PC-9 (cell line): ENCODE measurements around the gene CUX1. TPM values are rescaled to one million over a fixed set of nuclear protein-coding genes. Genes with fewer than 3 reads are reported as not detected.

ENCODE experiments used
- BruUV-seq: library from RNA; stranded (reverse); fragments of 400-500 nt; replicated peaks from 2 replicates; lab custom pipeline; 2021; lab: Mats Ljungman, UMichigan
- CTCF ChIA-PET: fragments of 300-600 bp; sonication (Branson Sonifier 250); formaldehyde crosslinking; loops from one replicate; lab custom pipeline; 2022; ENCODE audit warnings: antibody characterized with exemption; lab: Charles Lee
- POLR2A ChIA-PET: fragments of 300-600 bp; sonication (Branson Sonifier 250); formaldehyde crosslinking; loops from one replicate; lab custom pipeline; 2022; ENCODE audit warnings: antibody characterized with exemption; ENCODE audit not compliant: unreplicated experiment; lab: Charles Lee
- DNase-seq, 2 experiments: peaks; one replicate each; pipeline versions ENCODE4 v3.0.0 to v3.0.0-alpha.2; 2015 to 2022; ENCODE audit warnings: mixed read lengths in 1 of 2
- H2AFZ ChIP-seq: fragments of 200-600 bp; sonication (generic); 2 replicates; pipeline ENCODE4 v1.8.1; 2017; ENCODE audit warnings: antibody characterized with exemption
- H3F3A ChIP-seq: fragments of 200-600 bp; sonication (generic); 2 replicates; pipeline ENCODE4 v1.8.1; 2017; ENCODE audit warnings: antibody characterized with exemption, mild to moderate bottlenecking, low read depth; ENCODE audit not compliant: insufficient read depth
- H3K27ac ChIP-seq: fragments of 200-600 bp; sonication (generic); 2 replicates; pipeline ENCODE4 v1.6.1; 2016; ENCODE audit warnings: mixed run types
- H3K27me3 ChIP-seq: fragments of 200-600 bp; sonication (generic); 2 replicates; pipeline ENCODE4 v1.6.1; 2016; ENCODE audit warnings: low read depth, mixed run types; ENCODE audit not compliant: insufficient read depth
- H3K36me3 ChIP-seq: fragments of 200-600 bp; sonication (generic); 2 replicates; pipeline ENCODE4 v1.6.1; 2016; ENCODE audit warnings: low read depth, mixed run types
- H3K4me1 ChIP-seq: fragments of 200-600 bp; sonication (generic); replicated peaks from 2 replicates; pipeline ENCODE4 v1.6.1; 2016; ENCODE audit warnings: mixed run types; ENCODE audit not compliant: insufficient read depth
- H3K4me2 ChIP-seq: fragments of 200-600 bp; sonication (generic); 2 replicates; pipeline ENCODE4 v1.6.1; 2017; ENCODE audit warnings: mixed run types
- H3K4me3 ChIP-seq: fragments of 200-600 bp; sonication (generic); 2 replicates; pipeline ENCODE4 v1.6.1; 2016; ENCODE audit warnings: mixed run types
- H3K79me2 ChIP-seq: fragments of 200-600 bp; sonication (generic); 2 replicates; pipeline ENCODE4 v1.6.1; 2017; ENCODE audit warnings: low read depth, mixed run types
- H3K9me2 ChIP-seq: fragments of 200-600 bp; sonication (generic); 2 replicates; pipeline ENCODE4 v1.8.1; 2017; ENCODE audit warnings: mild to moderate bottlenecking; ENCODE audit not compliant: insufficient read depth
- H3K9me3 ChIP-seq: fragments of 200-600 bp; sonication (generic); 2 replicates; pipeline ENCODE4 v1.8.1; 2016; ENCODE audit warnings: low read depth; ENCODE audit not compliant: insufficient read depth
- H4K20me1 ChIP-seq: fragments of 200-600 bp; sonication (generic); 2 replicates; pipeline ENCODE4 v1.8.1; 2017; ENCODE audit not compliant: insufficient read depth
- EZH2 ChIP-seq: fragments of 200-600 bp; sonication (generic); IDR thresholded peaks from 2 replicates; pipeline ENCODE4 v1.8.0; 2017; ENCODE audit warnings: antibody characterized with exemption, low read depth
- intact Hi-C: fragments of 100-400 bp; cut with micrococcal nuclease; formaldehyde crosslinking; loops from one replicate; pipeline ENCODE4 v1.10.0; 2022; ENCODE audit not compliant: unreplicated experiment
- total RNA-seq: library from RNA; stranded (reverse); gene quantifications from 2 replicates; pipeline ENCODE4 v1.2.3, GENCODE V29; 2021
- TF ChIP-seq, protein P1 (sequence below): fragments of 200-600 bp; sonication (generic); conservative IDR thresholded peaks from 2 replicates; pipeline ENCODE4 v1.6.1; 2017; ENCODE audit warnings: mixed run types, antibody characterized with exemption, mild to moderate bottlenecking, moderate library complexity

The CUX1 gene
- total RNA-seq, 1 experiment from 2014 or later = 83.3 TPM

DNA sequence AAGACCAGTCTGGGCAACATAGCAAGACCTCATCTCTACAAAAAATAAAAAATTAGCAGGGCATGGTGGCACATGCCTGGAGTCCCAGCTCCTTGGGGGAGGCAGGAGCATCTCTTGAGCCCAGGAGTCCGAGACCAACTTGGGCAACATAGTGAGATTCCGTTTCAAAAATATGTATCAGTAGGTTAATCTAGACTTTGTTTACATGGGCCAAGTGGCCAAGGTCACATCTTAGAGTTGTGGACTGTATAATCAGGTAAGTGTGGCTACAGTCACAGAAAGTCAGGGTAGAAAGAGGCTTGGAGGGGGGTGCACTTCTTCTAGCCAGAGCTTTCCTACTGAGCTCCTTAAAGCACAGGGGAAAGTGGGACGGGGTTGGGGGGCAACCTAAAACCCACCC, 174.4 kb downstream of the CUX1 start:
- no TSS peak for BruUV-seq
- no peaks in the 10 kb centered on the region for H4K20me1 ChIP-seq
- no peaks in the 10 kb centered on the region for H3K9me2 ChIP-seq
- POLR2A ChIA-PET = no interaction called here
- CTCF ChIA-PET = no interaction called here
- no peaks in the 10 kb centered on the region for H3K79me2 ChIP-seq
- H3K4me2 ChIP-seq = no peak overlapping the region
- H3K4me1 ChIP-seq = no peaks in the 10 kb centered on the region
- H3K27ac ChIP-seq = no peak overlapping the region
- no peak overlapping the region for H3K4me3 ChIP-seq
- H3K9me3 ChIP-seq = no peaks in the 10 kb centered on the region
- intact Hi-C loops = no loop called here
- no peaks in the 10 kb centered on the region for H3F3A ChIP-seq
- TF ChIP-seq EZH2 = no peak
- TF ChIP-seq, protein P1, sequence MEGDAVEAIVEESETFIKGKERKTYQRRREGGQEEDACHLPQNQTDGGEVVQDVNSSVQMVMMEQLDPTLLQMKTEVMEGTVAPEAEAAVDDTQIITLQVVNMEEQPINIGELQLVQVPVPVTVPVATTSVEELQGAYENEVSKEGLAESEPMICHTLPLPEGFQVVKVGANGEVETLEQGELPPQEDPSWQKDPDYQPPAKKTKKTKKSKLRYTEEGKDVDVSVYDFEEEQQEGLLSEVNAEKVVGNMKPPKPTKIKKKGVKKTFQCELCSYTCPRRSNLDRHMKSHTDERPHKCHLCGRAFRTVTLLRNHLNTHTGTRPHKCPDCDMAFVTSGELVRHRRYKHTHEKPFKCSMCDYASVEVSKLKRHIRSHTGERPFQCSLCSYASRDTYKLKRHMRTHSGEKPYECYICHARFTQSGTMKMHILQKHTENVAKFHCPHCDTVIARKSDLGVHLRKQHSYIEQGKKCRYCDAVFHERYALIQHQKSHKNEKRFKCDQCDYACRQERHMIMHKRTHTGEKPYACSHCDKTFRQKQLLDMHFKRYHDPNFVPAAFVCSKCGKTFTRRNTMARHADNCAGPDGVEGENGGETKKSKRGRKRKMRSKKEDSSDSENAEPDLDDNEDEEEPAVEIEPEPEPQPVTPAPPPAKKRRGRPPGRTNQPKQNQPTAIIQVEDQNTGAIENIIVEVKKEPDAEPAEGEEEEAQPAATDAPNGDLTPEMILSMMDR = no peak
- no peak for DNase-seq
- H3K36me3 ChIP-seq = no peaks in the 10 kb centered on the region
- no peak overlapping the region for H2AFZ ChIP-seq
- H3K27me3 ChIP-seq = no peaks in the 10 kb centered on the region

DNA sequence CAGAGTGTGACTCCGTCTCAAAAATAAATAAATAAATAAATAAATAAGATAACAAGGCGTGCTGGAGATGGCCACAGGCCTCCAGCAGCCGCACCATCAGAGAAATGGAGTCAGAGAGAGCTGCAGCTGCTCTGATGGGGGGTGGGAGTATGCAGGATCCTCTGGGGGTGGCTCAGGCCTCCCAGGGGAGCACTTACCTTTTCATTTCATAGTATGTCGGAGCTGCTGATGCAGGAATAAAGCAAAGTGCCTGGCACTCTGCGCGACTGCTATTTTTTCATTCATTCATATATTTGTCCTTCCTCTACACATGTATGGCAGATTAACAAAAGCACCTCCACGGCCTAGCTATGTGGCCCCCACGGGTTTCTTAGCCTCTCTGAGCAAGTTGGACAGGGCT, 175.9 kb downstream of the CUX1 start:
- POLR2A ChIA-PET = no interaction called here
- H3K79me2 ChIP-seq = no peaks in the 10 kb centered on the region
- BruUV-seq = no TSS peak
- intact Hi-C loops = no loop called here
- CTCF ChIA-PET = no interaction called here
- H2AFZ ChIP-seq = no peak overlapping the region
- no peaks in the 10 kb centered on the region for H3F3A ChIP-seq
- no peaks in the 10 kb centered on the region for H4K20me1 ChIP-seq
- H3K27ac ChIP-seq = no peak overlapping the region
- no peak for TF ChIP-seq EZH2
- TF ChIP-seq, protein P1 = no peak
- DNase-seq = no peak
- no peaks in the 10 kb centered on the region for H3K4me1 ChIP-seq
- no peak overlapping the region for H3K4me2 ChIP-seq
- no peaks in the 10 kb centered on the region for H3K9me3 ChIP-seq
- no peaks in the 10 kb centered on the region for H3K9me2 ChIP-seq
- H3K36me3 ChIP-seq = no peaks in the 10 kb centered on the region
- no peaks in the 10 kb centered on the region for H3K27me3 ChIP-seq
- H3K4me3 ChIP-seq = no peak overlapping the region

DNA sequence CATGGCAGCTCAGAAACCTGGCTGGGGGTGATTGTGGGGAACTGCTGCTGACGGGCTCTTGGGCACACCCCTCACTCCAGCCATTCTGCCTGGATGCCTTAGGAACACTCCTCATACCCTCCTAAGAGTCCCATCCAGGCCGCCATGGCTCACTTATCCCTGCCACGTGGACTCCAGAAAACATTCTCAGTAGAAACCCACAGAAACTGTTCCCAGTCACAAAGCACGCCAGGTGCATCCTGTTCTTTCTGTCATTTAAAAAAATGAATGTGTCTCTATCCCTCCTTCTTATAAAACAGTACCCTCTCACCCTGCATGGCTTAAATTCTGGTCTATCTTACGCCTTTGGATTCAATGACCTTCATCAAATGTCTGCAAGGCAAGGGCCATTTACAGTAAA, 177.7 kb downstream of the CUX1 start:
- Histone ChIP-seq H3K27me3 (no peaks in the 10 kb centered on the region), H3F3A (no peaks in the 10 kb centered on the region), H2AFZ (no peak overlapping the region), H3K4me2 (no peak overlapping the region), H3K36me3 (no peaks in the 10 kb centered on the region), H3K9me2 (no peaks in the 10 kb centered on the region), H3K27ac (no peak overlapping the region), H3K4me1 (no peaks in the 10 kb centered on the region), H4K20me1 (no peaks in the 10 kb centered on the region), H3K79me2 (no peaks in the 10 kb centered on the region), H3K9me3 (no peaks in the 10 kb centered on the region), H3K4me3 (no peak overlapping the region)
- intact Hi-C loops = no loop called here
- ChIA-PET CTCF (no interaction called here), POLR2A (interaction anchor here (0.5 kb wide), 1 partner anchor 125 kb away, joined by 3 read pairs; no protein-coding TSS in a partner anchor)
- TF ChIP-seq EZH2 = no peak
- TF ChIP-seq, protein P1 = no peak
- no TSS peak for BruUV-seq
- no peak for DNase-seq
